GM23338 (cell line): Measurements from ENCODE around the gene HNMT. TPM values are rescaled to one million over a fixed set of nuclear protein-coding genes. Genes with fewer than 3 reads are reported as not detected.

Source experiments
- ATAC-seq: fragments of 200-7000 bp; cut with Tn5 transposase; 3 replicates; pipeline ENCODE4 v1.9.1; 2020
- DNase-seq: peaks from one replicate; pipeline ENCODE4 v3.0.0-alpha.2; 2015; ENCODE audit warnings: low spot score
- H2AFZ ChIP-seq: fragments of 200-600 bp; sonication (generic); 2 replicates; pipeline ENCODE4 v1.8.0; 2016; ENCODE audit warnings: antibody characterized with exemption, mild to moderate bottlenecking, moderate library complexity
- H3F3A ChIP-seq: fragments of 200-600 bp; sonication (generic); replicated peaks from 2 replicates; pipeline ENCODE4 v1.8.0; 2017; ENCODE audit warnings: antibody characterized with exemption, mixed run types, low read depth
- H3K27ac ChIP-seq: fragments of 200-600 bp; sonication (generic); 2 replicates; pipeline ENCODE4 v1.6.1; 2016; ENCODE audit warnings: low read depth
- H3K27me3 ChIP-seq: fragments of 200-600 bp; sonication (generic); 2 replicates; pipeline ENCODE4 v1.8.0; 2016; ENCODE audit warnings: mild to moderate bottlenecking, mixed run types, moderate library complexity; ENCODE audit not compliant: insufficient read depth
- H3K36me3 ChIP-seq: fragments of 200-600 bp; sonication (generic); 2 replicates; pipeline ENCODE4 v1.8.0; 2016; ENCODE audit warnings: mild to moderate bottlenecking; ENCODE audit not compliant: insufficient read depth
- H3K4me1 ChIP-seq: fragments of 200-600 bp; sonication (generic); 2 replicates; pipeline ENCODE4 v1.8.0; 2016; ENCODE audit warnings: mild to moderate bottlenecking, moderate library complexity; ENCODE audit not compliant: insufficient read depth
- H3K4me2 ChIP-seq: fragments of 200-600 bp; sonication (generic); 2 replicates; pipeline ENCODE4 v1.7.1; 2017; ENCODE audit warnings: mixed run types
- H3K4me3 ChIP-seq: fragments of 200-600 bp; sonication (generic); 2 replicates; pipeline ENCODE4 v1.6.1; 2016; ENCODE audit warnings: mixed run types
- H3K79me2 ChIP-seq: fragments of 200-600 bp; sonication (generic); replicated peaks from 2 replicates; pipeline ENCODE4 v1.8.0; 2017; ENCODE audit warnings: mild to moderate bottlenecking; ENCODE audit not compliant: insufficient read depth
- H3K9me2 ChIP-seq: fragments of 200-600 bp; sonication (generic); 2 replicates; pipeline ENCODE4 v1.8.0; 2017; ENCODE audit not compliant: insufficient read depth
- H4K20me1 ChIP-seq: fragments of 200-600 bp; sonication (generic); replicated peaks from 2 replicates; pipeline ENCODE4 v1.8.0; 2017; ENCODE audit warnings: mild to moderate bottlenecking; ENCODE audit not compliant: insufficient read depth
- H3K27ac Mint-ChIP-seq: 2 replicates; pipeline ENCODE4 v1.8.0; 2020; ENCODE audit warnings: inconsistent platforms, mild to moderate bottlenecking, moderate library complexity, mixed read lengths
- H3K27me3 Mint-ChIP-seq: 3 replicates; pipeline ENCODE4 v1.8.0; 2022; ENCODE audit warnings: low read depth, mild to moderate bottlenecking, moderate library complexity, mixed read lengths, inconsistent platforms; ENCODE audit not compliant: insufficient read depth, poor library complexity
- H3K36me3 Mint-ChIP-seq: 3 replicates; pipeline ENCODE4 v1.8.0; 2021; ENCODE audit warnings: low read depth, mild to moderate bottlenecking, inconsistent platforms, moderate library complexity, mixed read lengths
- H3K4me1 Mint-ChIP-seq: 3 replicates; pipeline ENCODE4 v1.8.0; 2020; ENCODE audit warnings: mild to moderate bottlenecking, inconsistent platforms, mixed read lengths
- H3K4me3 Mint-ChIP-seq: 3 replicates; pipeline ENCODE4 v1.8.0; 2021; ENCODE audit warnings: moderate library complexity, mild to moderate bottlenecking, inconsistent platforms, mixed read lengths
- H3K9me3 Mint-ChIP-seq: 3 replicates; pipeline ENCODE4 v1.8.0; 2020; ENCODE audit warnings: moderate library complexity, mild to moderate bottlenecking, inconsistent platforms, mixed read lengths
- CREB1 ChIP-seq: fragments of 250-450 bp; sonication (Bioruptor Pico); IDR thresholded peaks from 2 replicates; pipeline ENCODE4 v1.5.0; 2020; ENCODE audit warnings: low read depth, mild to moderate bottlenecking, moderate library complexity
- CTCF ChIP-seq, 2 experiments: fragments of 200-600 bp in 1 of 2; sonication (generic) in 1 of 2; conservative IDR thresholded peaks; 2 replicates each; pipeline versions ENCODE4 v1.5.1 to v1.6.1; 2016 to 2017; ENCODE audit warnings: antibody characterized with exemption in 2 of 2, low read depth in 2 of 2, mild to moderate bottlenecking in 2 of 2, moderate library complexity in 1 of 2
- ETS1 ChIP-seq: IDR thresholded peaks from 2 replicates; pipeline ENCODE4 v1.6.1; 2016; ENCODE audit warnings: antibody characterized with exemption
- EZH2phosphoT487 ChIP-seq: fragments of 200-600 bp; sonication (generic); IDR thresholded peaks from one replicate; pipeline ENCODE4 v1.8.1; 2018; ENCODE audit warnings: antibody characterized with exemption; ENCODE audit not compliant: unreplicated experiment
- JUNB ChIP-seq: IDR thresholded peaks from one replicate; pipeline ENCODE4 v1.6.1; 2016; ENCODE audit warnings: antibody characterized with exemption; ENCODE audit not compliant: unreplicated experiment
- POLR2AphosphoS5 ChIP-seq: IDR thresholded peaks from 2 replicates; pipeline ENCODE4 v1.6.1; 2016; ENCODE audit warnings: antibody characterized with exemption, low read depth
- STAT1 ChIP-seq: IDR thresholded peaks from one replicate; pipeline ENCODE4 v1.6.1; 2016; ENCODE audit warnings: antibody characterized with exemption; ENCODE audit not compliant: unreplicated experiment
- ZNF114 ChIP-seq: fragments of 250-450 bp; sonication (Bioruptor Pico); IDR thresholded peaks from 2 replicates; pipeline ENCODE4 v1.5.0; 2020; ENCODE audit warnings: mild to moderate bottlenecking, moderate library complexity
- ZNF331 ChIP-seq: fragments of 250-450 bp; sonication (Bioruptor Pico); IDR thresholded peaks from 2 replicates; pipeline ENCODE4 v1.5.0; 2020; ENCODE audit warnings: low read depth, mild to moderate bottlenecking, moderate library complexity
- ZNF462 ChIP-seq: fragments of 250-450 bp; sonication (Bioruptor Pico); IDR thresholded peaks from 2 replicates; pipeline ENCODE4 v1.5.0; 2020; ENCODE audit warnings: mild to moderate bottlenecking, moderate library complexity
- polyA plus RNA-seq: library from polyadenylated mRNA; unstranded; fragments of >200 nt; fragmentation: Nextera tagmentation; extraction: Ambion mirVana; gene quantifications from 2 replicates; pipeline ENCODE4 v1.2.1, GENCODE V29; 2016
- total RNA-seq: library from RNA; depleted of rRNA; stranded (reverse); fragments of >200 nt; shearing (Covaris generic); gene quantifications from 2 replicates; pipeline ENCODE4 v1.2.3, GENCODE V29; 2014

HNMT gene
- total and polyA plus RNA-seq, 2 experiments from 2014 or later: 3.3 to 3.4 TPM

- TF ChIP-seq ZNF462 (CRISPR knock-in tag) (no peak), STAT1 (no peak), ZNF331 (CRISPR knock-in tag) (no peak)
Observed at GRCh38 chr2:137977790-137978189, 13.5 kb downstream of the HNMT start (continued).

GRCh38 chr2:137980459-137980858 lies 16.2 kb downstream of the HNMT start:
- Histone ChIP-seq H3K4me3 (no peak overlapping the region), H3K4me2 (no peak overlapping the region), H2AFZ (no peak overlapping the region), H4K20me1 (no peaks in the 10 kb centered on the region), H3K27me3 (no peaks in the 10 kb centered on the region), H3K36me3 (no peaks in the 10 kb centered on the region), H3K27ac (no peak overlapping the region), H3K79me2 (no peaks in the 10 kb centered on the region), H3F3A (no peaks in the 10 kb centered on the region), H3K9me2 (no peaks in the 10 kb centered on the region), H3K4me1 (no peaks in the 10 kb centered on the region)
- no peak overlapping the region for H3K27ac Mint-ChIP-seq
- no peaks in the 10 kb centered on the region for H3K27me3 Mint-ChIP-seq
- no peaks in the 10 kb centered on the region for H3K36me3 Mint-ChIP-seq
- H3K4me1 Mint-ChIP-seq: peaks cover 5% of the 10 kb centered on the region; the same call in 2 of the 3 replicates
- ATAC-seq (no peak), DNase-seq (no peak)
- TF ChIP-seq POLR2AphosphoS5 (no peak), STAT1 (no peak), CTCF (conservative IDR thresholded peaks at IDR 0.05; ENCODE audit: low read depth in 2 of 2) (no peak), JUNB (no peak), CREB1 (no peak), ZNF331 (CRISPR knock-in tag) (no peak), EZH2phosphoT487 (no peak), ETS1 (no peak), ZNF114 (CRISPR knock-in tag) (no peak)
- no peaks in the 10 kb centered on the region for H3K9me3 Mint-ChIP-seq
- H3K4me3 Mint-ChIP-seq: no peak overlapping the region
